ENCODE data around the gene GALNT17. TPM values are rescaled to one million over a fixed set of nuclear protein-coding genes. Genes with fewer than 3 reads are reported as not detected.

The GALNT17 gene
- total RNA-seq, 4 donors from 2014 or later, result 51.1 to 95.6 (median 69.8) TPM

- Histone ChIP-seq H3K36me3 (no peaks in the 10 kb centered on the region), H3K4me1 (peaks cover 0 to 19% (median 16%) of the 10 kb centered on the region in 4 donors), H3K9me3 (peaks cover 0 to 3% (median 1%) of the 10 kb centered on the region in 4 donors), H3K27me3 (no peaks in the 10 kb centered on the region), H3K27ac (replicated peaks in 1 of 4) (peak overlapping the region in 3 of 4 donors; percentile 20 to 60 (median 34)), H3K4me3 (peak overlapping the region; percentile 25 to 38 (median 28))
- intact Hi-C loops (cut with DNase I), result loop anchor here (10.0 kb wide), 1 partner anchor 204 kb away; no protein-coding TSS in a partner anchor
- TF ChIP-seq POLR2A (IDR thresholded peaks at IDR 0.05; ENCODE audit: low read depth), result no peak
- TF ChIP-seq, protein P1, sequence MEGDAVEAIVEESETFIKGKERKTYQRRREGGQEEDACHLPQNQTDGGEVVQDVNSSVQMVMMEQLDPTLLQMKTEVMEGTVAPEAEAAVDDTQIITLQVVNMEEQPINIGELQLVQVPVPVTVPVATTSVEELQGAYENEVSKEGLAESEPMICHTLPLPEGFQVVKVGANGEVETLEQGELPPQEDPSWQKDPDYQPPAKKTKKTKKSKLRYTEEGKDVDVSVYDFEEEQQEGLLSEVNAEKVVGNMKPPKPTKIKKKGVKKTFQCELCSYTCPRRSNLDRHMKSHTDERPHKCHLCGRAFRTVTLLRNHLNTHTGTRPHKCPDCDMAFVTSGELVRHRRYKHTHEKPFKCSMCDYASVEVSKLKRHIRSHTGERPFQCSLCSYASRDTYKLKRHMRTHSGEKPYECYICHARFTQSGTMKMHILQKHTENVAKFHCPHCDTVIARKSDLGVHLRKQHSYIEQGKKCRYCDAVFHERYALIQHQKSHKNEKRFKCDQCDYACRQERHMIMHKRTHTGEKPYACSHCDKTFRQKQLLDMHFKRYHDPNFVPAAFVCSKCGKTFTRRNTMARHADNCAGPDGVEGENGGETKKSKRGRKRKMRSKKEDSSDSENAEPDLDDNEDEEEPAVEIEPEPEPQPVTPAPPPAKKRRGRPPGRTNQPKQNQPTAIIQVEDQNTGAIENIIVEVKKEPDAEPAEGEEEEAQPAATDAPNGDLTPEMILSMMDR (IDR thresholded peaks at IDR 0.05), result no peak
- TF ChIP-seq EP300 (IDR thresholded peaks at IDR 0.05), result no peak
- peak; percentile 31 to 36 for TF ChIP-seq POLR2AphosphoS5 (IDR thresholded peaks at IDR 0.05)
- WGBS, result 52% methylated on average over 16 of the region's 16 CpGs
- no peak for DNase-seq (ENCODE audit: extremely low spot score)
These were observed 217.1 kb downstream of the GALNT17 start for GRCh38 chr7:71348821-71349681.

- TF ChIP-seq EP300 (IDR thresholded peaks at IDR 0.05) (no peak), POLR2A (IDR thresholded peaks at IDR 0.05; ENCODE audit: low read depth) (no peak), POLR2AphosphoS5 (IDR thresholded peaks at IDR 0.05) (no peak)
- TF ChIP-seq, protein P1 (IDR thresholded peaks at IDR 0.05), result no peak
- Histone ChIP-seq H3K27ac (replicated peaks in 1 of 4) (peak overlapping the region in 1 of 4 donors; percentile 60), H3K4me1 (peaks cover 0 to 19% (median 16%) of the 10 kb centered on the region in 4 donors), H3K9me3 (no peaks in the 10 kb centered on the region), H3K27me3 (no peaks in the 10 kb centered on the region), H3K36me3 (no peaks in the 10 kb centered on the region), H3K4me3 (peak overlapping the region in 3 of 4 donors; percentile 25 to 38 (median 31))
- WGBS, result 59% methylated on average over 5 of the region's 5 CpGs
- intact Hi-C loops (cut with DNase I), result loop anchor here (10.0 kb wide), 1 partner anchor 205 kb away; no protein-coding TSS in a partner anchor
- DNase-seq (ENCODE audit: extremely low spot score), result no peak
These were observed 217.9 kb downstream of the GALNT17 start for GRCh38 chr7:71349682-71350481.

DNA sequence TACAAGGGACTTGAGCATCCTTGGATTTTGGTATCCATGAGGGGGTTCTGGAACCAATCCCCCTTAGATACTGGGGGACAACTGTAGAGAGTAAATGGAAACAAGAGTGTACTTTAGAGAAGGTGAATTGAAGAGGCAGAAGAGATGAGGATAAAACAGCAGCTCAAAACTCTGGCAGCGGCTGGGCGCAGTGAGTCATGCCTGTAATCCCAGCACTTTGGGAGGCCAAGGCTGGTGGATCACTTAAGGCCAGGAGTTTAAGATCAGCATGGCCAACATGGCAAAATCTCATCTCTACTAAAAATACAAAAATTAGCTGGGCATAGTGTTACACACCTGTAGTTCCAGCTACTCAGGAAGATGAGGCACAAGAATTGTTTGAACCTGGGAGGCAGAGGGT, 218.7 kb downstream of the GALNT17 start:
- WGBS, result 85% methylated on average over 2 of the region's 2 CpGs
- no peak for DNase-seq (ENCODE audit: extremely low spot score)
- TF ChIP-seq EP300 (IDR thresholded peaks at IDR 0.05), result no peak
- no peak for TF ChIP-seq POLR2A (IDR thresholded peaks at IDR 0.05; ENCODE audit: low read depth)
- TF ChIP-seq, protein P1 (IDR thresholded peaks at IDR 0.05), result no peak
- no peak for TF ChIP-seq POLR2AphosphoS5 (IDR thresholded peaks at IDR 0.05)
- Histone ChIP-seq H3K4me1 (peaks cover 0 to 19% (median 16%) of the 10 kb centered on the region in 4 donors), H3K4me3 (no peak overlapping the region), H3K27ac (replicated peaks in 1 of 4) (no peak overlapping the region), H3K36me3 (no peaks in the 10 kb centered on the region), H3K9me3 (no peaks in the 10 kb centered on the region), H3K27me3 (no peaks in the 10 kb centered on the region)
- intact Hi-C loops (cut with DNase I), result no loop called here

DNA sequence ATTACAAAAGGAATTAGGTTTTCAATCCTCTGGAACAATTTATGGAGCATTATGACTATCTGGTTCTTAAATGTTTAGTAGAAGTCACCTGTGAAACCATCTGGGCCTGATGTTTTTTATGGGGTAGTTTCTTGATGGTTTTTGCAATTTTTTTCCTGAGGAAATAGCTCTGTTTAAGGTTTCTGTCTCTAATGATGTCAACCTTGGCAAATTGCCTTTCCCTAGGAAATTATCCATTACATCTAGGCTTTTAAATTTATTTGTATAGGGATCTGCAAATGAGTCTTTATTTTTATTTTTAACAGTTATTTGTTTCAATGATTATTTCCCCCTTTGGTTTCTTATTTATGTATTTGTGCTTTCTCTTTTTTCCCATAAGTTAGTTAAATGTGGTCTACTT, 222.8 kb downstream of the GALNT17 start:
- Histone ChIP-seq H3K9me3 (no peaks in the 10 kb centered on the region), H3K27ac (replicated peaks in 1 of 4) (no peak overlapping the region), H3K4me3 (no peak overlapping the region), H3K36me3 (no peaks in the 10 kb centered on the region), H3K27me3 (no peaks in the 10 kb centered on the region), H3K4me1 (peaks cover 0 to 4% (median under 1%) of the 10 kb centered on the region in 4 donors)
- TF ChIP-seq EP300 (IDR thresholded peaks at IDR 0.05) (no peak), POLR2A (IDR thresholded peaks at IDR 0.05; ENCODE audit: low read depth) (no peak), POLR2AphosphoS5 (IDR thresholded peaks at IDR 0.05) (no peak)
- TF ChIP-seq, protein P1 (IDR thresholded peaks at IDR 0.05), result no peak
- DNase-seq (ENCODE audit: extremely low spot score), result no peak
- intact Hi-C loops (cut with DNase I), result no loop called here

Data from esophagus muscularis mucosa (tissue), 4 donors.